ENCODE measurements around the gene NRXN2. TPM values are rescaled to one million over a fixed set of nuclear protein-coding genes. Genes with fewer than 3 reads are reported as not detected.
A peak's percentile ranks its signal among the peaks of the same experiment; 100 is the strongest.

NRXN2 gene
- total RNA-seq, 1 donor from 2014 or later = 0.72 TPM

DNA sequence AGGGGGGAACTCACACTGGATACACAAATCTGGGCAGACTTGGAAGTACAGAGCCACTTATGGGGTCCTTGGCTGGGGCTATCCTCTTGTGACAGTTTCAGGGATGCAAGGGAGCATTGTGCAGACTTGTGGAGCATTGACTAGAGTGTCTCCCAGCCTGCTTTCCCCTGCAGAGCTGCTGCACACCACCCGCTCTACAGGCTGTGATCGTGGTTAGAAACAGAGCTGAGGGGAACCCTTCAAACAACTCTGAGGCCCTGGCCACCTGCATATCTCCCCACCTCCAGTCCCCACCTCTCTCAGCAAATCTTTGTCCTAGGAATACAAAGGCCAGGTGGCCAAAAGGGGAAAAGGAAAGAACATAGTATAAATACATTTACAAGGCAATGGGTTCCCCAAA is 64.7 kb downstream of the NRXN2 start:
- no peak for ATAC-seq
- TF ChIP-seq, protein P1, sequence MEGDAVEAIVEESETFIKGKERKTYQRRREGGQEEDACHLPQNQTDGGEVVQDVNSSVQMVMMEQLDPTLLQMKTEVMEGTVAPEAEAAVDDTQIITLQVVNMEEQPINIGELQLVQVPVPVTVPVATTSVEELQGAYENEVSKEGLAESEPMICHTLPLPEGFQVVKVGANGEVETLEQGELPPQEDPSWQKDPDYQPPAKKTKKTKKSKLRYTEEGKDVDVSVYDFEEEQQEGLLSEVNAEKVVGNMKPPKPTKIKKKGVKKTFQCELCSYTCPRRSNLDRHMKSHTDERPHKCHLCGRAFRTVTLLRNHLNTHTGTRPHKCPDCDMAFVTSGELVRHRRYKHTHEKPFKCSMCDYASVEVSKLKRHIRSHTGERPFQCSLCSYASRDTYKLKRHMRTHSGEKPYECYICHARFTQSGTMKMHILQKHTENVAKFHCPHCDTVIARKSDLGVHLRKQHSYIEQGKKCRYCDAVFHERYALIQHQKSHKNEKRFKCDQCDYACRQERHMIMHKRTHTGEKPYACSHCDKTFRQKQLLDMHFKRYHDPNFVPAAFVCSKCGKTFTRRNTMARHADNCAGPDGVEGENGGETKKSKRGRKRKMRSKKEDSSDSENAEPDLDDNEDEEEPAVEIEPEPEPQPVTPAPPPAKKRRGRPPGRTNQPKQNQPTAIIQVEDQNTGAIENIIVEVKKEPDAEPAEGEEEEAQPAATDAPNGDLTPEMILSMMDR (IDR thresholded peaks at IDR 0.05) = no peak
- intact Hi-C loops (cut with DNase I) = no loop called here
- H3K4me1 ChIP-seq = peaks cover 12% of the 10 kb centered on the region
- no peak overlapping the region for H3K4me3 ChIP-seq
- no peaks in the 10 kb centered on the region for H3K27me3 ChIP-seq
- no peaks in the 10 kb centered on the region for H3K36me3 ChIP-seq
- DNase-seq = no peak
- H3K9me3 ChIP-seq = no peaks in the 10 kb centered on the region
- H3K27ac ChIP-seq = no peak overlapping the region

DNA sequence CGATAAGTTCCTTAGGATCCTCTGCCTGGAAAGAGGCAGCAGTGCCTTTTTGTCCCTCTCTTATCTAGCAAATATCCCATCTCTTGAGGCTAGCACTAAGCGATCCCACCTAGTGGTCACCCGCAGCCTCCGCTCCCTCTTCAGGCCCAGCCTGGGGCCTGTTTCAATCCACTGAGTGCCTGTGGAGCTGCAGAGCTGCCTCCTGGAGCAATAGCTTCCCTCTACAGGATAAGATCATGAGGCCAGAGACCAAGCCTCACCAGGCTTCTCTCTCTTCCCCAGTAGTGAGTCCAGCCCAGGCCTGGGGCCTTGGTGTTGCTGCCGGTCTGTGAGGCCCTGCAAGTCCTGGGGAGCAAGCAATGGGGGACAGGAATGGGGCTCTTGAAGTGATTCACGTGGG is 66.1 kb downstream of the NRXN2 start:
- no peaks in the 10 kb centered on the region for H3K9me3 ChIP-seq
- DNase-seq (no peak), ATAC-seq (no peak)
- intact Hi-C loops (cut with DNase I) = no loop called here
- no peak overlapping the region for H3K27ac ChIP-seq
- no peaks in the 10 kb centered on the region for H3K27me3 ChIP-seq
- no peaks in the 10 kb centered on the region for H3K36me3 ChIP-seq
- TF ChIP-seq, protein P1 (IDR thresholded peaks at IDR 0.05) = no peak
- no peak overlapping the region for H3K4me3 ChIP-seq
- peaks cover 12% of the 10 kb centered on the region for H3K4me1 ChIP-seq

DNA sequence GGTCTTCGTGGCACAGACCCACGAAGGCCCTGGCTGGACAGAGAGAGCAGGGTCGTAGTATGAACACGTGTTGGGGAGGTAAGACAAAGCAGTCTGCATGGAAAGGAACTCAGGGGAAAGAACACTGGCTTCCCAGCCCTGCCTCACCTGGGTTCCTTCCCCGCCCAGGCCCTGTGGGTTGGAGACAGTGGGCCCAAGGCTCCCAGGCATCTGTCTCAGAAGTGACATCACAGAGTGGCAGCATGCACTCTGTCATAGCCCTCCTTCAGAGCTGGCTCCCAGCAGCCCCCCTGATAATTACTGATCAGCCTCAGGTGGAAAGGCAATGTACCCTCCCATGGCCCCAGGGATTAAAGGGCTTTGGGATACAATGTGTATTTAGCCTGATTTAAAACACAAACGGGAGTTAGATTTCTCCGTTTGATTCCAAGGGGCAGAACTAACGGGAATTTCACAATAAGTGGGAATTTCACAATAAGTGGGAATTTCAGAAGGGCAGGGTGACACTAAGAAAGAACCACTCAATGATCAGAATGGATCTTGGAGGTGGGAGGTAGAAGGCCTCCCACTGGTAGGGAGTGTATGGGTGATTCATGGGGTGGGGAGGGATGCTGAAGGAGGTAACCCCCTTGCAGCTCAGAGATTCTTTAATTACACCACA is 66.9 kb downstream of the NRXN2 start:
- TF ChIP-seq, protein P1 (IDR thresholded peaks at IDR 0.05) = no peak
- no peak for ATAC-seq
- intact Hi-C loops (cut with DNase I) = no loop called here
- DNase-seq = no peak
- Histone ChIP-seq H3K4me3 (no peak overlapping the region), H3K4me1 (peaks cover 12% of the 10 kb centered on the region), H3K27ac (no peak overlapping the region), H3K9me3 (no peaks in the 10 kb centered on the region), H3K36me3 (no peaks in the 10 kb centered on the region), H3K27me3 (no peaks in the 10 kb centered on the region)

DNA sequence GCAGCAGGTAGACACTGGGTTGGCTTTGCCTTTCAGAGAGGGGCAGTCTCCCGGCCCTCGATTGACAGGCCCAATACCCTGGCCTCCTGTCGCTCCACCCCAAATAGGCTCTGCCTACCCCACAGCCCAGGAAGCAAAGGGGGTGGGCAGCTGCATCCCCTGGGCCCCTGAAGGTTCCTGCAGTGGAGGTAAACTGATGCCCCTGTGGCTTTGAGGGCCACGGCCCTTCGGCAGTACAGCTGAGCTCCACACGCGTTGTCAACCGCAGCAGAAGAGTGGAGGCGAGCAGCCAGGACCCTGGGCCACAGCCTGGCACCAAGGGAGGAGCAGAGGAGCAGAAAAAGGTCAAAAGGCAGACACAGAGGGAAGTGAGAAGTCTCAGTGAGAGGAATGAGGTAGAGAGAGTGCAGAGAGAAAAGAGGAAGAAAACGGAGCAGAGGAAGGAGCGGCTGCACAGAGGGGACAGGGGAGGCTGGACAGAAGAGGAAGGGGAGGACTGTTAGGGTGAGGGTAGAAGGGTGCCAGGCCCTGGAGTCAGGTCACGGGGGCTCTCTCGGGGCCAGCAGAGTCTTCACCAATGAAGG is 67.9 kb downstream of the NRXN2 start:
- Histone ChIP-seq H3K4me1 (peaks cover 12% of the 10 kb centered on the region), H3K4me3 (no peak overlapping the region), H3K36me3 (no peaks in the 10 kb centered on the region), H3K9me3 (no peaks in the 10 kb centered on the region), H3K27me3 (no peaks in the 10 kb centered on the region), H3K27ac (no peak overlapping the region)
- TF ChIP-seq, protein P1 (IDR thresholded peaks at IDR 0.05) = no peak
- intact Hi-C loops (cut with DNase I) = no loop called here
- peak; percentile 74 for ATAC-seq
- DNase-seq = peak; percentile 62

DNA sequence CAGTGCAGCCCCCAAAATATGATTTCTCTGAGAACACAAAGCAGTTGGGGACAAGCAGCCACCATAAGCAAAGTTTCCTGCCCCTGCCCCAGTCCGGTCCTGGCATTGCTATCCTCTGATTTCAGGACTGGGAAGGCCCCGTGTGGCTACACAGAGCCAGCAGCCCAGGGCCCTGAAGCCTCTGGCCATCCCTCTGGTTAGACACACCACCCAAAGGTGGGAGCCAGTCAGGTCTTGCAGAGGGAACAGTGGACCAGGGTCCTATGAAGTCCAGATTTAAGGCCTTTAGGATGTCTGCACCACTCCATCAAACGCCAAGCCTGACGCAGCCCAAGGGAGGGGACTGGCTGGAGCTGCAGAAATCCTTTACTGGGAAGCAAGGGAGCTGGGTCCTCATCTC is 68.6 kb downstream of the NRXN2 start:
- Histone ChIP-seq H3K9me3 (no peaks in the 10 kb centered on the region), H3K27me3 (no peaks in the 10 kb centered on the region), H3K4me3 (no peak overlapping the region), H3K27ac (no peak overlapping the region), H3K4me1 (peaks cover 12% of the 10 kb centered on the region), H3K36me3 (no peaks in the 10 kb centered on the region)
- ATAC-seq (no peak), DNase-seq (no peak)
- TF ChIP-seq, protein P1 (IDR thresholded peaks at IDR 0.05) = no peak
- intact Hi-C loops (cut with DNase I) = no loop called here
